NCI-H2107 treated with DMSO at 0.1 percent for 48 hours (cell line): ENCODE data around the gene PTPRG.

ENCODE experiments used
- DNase-seq: peaks from one replicate; lab custom pipeline; 2025; ENCODE audit not compliant: unreplicated experiment; lab: John Stamatoyannopoulos, UW

The PTPRG gene

DNA sequence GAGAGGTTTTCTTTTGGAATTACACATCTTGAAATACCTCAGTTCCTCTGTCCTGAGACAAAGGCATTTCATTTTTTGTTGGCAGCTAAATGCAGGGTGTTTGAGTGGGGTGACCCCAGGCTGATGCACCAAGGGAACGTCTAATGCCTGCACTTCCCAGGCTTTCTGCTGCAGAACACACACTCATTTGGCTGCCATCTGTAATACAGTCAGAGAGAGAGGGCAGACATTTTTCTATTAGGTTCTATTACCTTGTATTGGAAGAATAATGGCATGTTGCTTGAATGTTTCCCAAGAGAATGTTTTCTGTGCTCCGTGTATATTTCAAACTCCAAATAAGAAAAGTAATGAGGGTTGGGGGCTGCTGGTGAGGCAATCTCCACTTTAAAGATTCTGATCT, 87.1 kb downstream of the PTPRG start:
- DNase-seq: no peak

DNA sequence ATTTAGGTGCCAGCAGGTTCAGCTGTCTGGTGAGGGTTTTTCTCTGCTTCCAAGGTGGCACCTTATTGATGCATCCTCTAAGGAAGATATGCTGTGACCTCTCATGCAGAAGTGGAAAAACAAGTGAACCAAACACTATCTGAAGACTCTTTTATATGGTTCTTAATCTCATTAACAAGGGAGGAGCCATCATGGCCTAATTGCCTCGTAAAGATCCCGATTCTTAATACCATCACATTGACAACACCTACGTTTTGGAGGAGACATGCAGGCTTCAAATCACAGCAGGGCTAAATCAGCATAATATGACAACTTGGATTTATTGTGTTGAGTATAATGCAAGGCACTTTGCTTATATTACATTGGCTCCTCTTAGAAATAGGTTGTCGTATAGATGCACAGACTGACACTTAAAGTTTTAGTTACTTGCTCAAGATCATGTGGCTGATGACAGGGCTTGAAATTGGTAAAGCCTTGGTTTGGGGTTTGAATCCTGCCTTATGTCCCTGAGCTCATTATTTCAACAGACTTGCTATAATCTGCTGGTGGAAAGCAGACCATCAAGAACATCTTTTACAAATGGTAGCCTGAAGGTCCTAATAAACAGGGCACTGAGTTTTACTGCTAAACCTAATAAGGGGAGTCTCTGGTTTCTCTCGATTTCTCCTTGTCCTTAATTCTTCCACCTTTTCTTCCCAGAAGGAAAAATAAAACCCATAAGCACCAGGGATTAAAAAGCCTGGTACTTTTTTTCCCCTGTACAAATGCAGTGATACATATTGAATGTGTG, 88.2 kb downstream of the PTPRG start:
- no peak for DNase-seq

DNA sequence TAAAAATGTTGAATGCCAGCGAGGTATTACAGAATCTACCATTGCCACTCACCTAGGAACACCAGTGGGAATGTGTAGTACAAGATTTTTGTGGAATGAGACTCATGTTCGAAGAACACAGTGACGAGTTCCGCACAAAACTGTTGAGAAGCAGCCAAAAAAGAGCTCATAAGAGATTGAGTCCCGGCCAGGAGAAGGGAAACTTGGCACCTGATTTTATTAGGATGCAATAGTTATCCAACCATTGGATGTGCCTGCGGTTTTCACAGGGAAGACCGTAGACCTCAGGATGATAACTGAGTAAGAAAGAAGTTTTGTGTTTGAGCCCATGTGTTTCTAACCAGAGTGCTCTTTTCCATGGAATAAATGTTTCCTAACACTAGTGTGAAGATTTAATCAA, 88.9 kb downstream of the PTPRG start:
- no peak for DNase-seq

DNA sequence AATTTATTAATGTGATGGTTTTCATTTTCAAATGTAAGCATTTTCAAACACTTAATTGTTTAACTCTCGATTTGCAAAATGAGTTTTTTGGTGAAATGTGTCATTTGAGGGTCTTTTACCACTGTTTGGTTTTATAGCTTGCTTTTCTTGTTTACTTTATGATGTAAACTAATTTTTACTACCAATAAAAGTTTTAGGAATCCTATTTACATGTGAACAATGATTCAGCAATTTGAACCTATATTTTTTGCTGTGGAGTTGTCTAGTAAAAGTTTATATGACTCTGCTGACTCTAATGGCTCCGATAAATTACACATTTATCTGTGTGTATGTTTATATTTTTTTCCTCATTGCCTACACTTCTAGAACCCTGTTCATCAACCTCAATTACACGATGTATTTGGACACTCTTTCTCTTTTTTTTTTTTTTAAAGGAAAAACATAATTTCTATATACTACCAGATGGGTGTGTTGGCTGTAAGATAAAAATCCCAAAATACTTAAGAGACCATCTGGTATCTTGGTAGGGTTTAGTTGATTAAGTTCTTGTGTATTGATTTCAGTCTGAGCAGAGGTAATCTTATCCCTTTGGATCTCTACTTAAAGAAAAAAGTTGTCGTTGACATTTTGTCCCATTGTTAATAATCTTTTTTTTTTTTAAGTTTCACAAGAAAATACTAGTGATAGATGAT, 89.5 kb downstream of the PTPRG start:
- DNase-seq: no peak

DNA sequence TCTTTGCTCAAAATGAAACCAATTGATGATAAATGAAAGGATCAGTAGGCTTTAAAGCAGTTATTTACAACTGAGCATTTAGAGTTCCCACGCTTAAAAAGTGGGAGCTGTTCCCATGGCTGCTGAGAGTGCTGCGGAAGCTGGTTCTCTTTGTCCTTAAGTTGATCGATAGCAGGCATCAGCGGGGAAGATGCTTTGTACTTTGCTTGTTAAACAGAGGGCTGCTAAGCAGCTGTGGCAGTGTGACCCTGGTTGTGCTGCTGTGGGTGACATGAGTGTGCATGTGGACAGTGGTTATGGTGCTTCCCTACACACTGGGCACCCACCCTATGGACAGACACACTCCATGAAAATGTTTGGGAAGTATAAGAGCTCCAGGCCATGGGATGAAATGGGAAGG, 96.3 kb downstream of the PTPRG start:
- DNase-seq: no peak

DNA sequence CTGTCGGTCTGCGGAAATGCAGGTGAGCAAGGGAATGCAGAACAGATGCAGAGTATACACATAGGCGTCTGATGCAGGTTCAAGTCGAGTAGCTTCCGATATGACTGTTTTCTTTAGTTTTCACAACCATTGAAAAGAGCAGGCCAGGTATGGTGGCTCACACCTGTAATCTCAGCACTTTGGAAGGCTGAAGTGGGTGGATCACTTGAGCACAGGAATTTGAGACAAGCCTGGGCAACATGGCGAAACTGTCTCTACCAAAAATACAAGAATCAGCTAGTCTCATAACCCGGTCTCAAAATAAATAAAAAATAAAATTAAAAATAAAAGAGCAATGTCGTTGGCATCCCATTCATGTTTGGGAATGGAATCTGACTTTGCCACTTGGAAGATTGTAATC, 101.5 kb downstream of the PTPRG start:
- DNase-seq: no peak

DNA sequence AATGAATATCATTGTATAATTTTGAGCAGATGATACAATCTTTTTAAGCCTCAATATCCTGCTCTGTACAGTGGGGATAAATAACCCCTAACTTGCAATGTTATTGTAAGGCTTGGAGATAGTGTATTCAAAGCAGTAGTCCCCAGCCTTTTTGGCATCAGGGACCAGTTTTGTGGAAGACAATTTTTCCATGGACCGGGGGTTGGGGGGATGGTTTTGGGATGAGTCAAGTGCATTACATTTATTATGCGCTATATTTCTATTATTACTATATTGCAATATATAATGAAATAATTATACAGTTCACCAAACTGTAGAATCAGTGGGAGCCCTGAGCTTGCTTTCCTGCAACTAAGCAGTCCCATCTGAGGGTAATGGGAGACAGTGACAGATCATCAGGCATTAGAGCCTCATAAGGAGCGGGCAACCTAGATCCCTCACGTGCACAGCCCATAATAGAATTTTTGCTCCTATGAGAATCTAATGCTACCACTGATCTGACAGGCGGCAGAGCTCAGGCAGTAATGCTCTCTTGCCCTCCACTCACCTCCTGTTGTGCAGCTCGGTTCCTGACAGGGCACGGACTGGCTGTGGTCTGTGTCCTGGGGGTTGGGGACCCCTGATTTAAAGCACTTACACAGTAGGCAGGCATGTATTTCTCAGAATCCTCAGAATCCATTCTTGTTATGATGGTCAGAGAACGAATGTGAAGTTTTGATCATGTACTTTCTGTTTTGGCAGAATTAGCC, 102.2 kb downstream of the PTPRG start:
- DNase-seq: no peak

DNA sequence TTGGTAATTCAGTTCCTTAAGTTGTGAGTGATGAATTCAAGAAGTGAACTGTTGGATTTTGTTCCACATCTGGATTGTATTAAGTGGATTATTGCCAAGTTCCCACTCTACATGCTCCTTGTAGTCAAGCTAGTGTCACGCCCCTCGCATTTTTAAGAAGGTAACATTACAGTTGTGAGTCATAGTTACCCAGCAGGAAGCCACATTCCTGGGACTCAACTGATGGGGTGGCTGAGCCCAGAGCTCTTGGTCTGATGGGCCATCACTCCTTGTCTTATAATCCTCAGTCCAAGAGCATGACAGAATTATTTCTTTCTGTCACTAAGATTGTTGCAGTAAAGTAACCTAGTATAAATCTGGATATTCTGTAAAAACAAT, 102.7 kb downstream of the PTPRG start:
- no peak for DNase-seq

DNA sequence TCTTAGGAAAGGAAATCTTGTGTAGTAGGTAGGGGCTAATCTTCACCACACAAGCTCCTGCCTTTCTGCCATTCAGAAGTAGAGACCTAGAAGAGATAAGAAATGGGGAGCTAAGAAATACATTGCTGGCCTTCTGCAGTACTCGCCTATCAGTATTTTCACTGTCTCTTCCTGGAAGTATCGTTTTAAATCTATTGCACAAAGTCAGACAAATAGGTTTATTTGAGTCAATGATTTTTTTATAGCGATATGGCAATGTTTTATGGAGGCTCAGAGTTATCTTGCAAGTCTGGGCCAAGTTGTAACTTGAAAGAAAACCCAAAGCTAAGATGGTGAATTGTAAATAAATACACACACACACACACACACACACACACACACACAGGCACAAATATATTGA, 103.8 kb downstream of the PTPRG start:
- no peak for DNase-seq

DNA sequence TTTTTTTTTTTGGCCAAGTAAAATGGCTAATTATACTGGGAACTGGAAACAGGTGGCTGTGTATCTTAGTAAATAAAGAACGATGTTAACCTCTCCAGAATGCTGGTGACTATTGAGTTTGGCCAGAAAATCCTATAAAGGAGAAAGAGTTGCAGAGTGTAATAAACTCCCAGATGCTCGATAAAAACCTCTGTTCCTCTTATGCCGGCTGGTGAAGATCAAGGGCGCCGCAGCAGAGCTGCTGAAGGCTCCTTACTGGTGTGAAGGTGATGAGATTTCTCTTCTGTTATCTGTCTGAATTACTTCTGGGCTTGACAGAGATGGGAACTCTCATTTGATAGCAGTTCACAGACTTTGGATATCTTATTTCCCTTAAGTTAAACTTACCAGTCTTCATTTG, 104.6 kb downstream of the PTPRG start:
- no peak for DNase-seq

DNA sequence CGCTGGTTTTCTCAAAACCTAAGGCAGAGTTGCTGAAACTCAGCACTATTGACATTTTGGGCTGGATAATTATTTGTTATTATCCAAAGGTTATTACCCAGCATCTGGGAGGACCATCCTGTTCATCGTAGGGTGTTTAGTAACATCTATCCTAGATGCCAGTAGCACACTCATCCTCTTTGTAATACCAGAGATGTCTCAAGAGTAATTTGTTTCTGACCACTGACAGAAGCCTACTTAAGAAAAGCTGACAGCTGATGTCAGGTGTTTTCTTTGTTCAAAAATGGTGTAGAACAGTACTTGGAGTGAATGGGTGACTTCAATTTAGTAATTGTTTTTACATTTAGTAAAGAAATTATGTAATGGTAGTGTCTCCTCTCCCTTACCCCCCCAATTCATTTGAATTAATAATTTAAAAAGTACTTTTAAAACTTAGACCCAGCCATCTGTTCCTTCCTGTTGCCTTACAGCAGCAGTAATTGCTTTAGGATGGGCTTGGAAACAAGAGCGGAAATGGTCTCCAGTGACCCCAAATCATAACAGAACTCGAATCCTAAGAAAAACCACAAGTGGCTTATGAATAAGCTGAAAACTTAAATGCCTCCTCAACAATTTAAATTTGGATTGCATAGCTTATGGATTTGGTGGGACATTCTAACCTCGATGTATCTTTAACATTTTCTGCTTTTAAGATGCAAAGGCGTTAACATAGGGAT, 105.4 kb downstream of the PTPRG start:
- no peak for DNase-seq

DNA sequence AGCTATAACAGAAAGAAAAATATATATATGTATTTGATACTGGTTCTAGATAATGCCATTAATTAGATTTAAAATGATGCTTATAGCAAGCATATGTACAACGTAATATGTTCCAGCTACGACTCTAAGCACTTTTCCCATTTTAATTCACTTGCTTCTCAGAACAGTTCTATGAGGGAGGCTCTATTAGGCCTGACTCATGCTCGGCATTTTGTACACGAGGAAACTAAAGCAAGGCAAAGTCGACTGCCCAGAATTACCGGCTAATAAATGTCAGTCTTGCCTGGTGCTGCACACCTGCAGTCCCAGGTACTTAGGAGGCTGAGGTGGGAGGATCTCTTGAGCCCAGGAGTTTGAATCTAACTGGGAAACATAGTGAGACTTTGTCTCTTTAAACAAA, 106.0 kb downstream of the PTPRG start:
- DNase-seq: no peak

DNA sequence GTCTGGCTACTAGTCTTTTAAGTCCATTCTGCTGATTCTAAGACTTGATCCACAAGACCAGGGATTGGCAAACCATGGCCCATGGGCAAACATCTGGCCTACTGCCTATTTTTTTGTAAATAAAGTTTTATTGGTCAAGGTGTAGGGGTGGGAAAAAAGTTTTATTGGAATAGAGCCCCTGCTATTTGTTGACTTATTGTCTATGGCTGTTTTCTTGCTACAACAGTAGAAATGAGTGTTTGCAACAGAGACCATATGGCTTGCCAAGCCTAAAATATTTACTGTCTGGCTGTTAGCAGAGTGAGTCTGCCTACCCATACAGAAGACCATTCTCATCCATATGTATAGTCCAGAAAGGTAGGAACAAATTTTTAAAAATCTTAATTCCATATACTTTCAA, 106.4 kb downstream of the PTPRG start:
- DNase-seq: no peak

DNA sequence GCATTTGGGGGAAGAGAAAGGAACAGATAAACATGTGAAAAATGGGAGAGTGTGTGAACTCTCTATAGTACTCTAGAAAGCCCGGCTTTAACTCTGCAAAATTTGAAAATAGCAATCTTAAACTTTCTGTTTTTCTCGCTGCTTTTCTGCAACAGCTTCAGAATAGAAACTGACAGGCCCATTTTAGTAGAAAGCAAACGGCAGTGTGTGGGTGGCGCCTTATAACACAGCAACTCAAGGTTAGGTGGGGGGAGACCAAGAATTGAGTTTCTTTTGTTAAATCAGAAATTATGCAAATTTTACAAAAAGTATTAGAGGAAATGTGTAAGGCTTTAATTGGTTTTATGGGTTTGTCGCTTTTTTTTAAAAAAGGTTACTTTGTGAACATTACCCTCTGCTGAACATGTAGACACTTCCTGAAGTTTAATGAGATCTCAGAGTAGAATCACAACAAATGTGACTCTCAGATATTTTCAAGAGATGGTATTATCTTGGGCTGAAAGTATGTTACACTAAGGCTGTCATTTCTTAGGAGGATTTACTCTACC, 107.0 kb downstream of the PTPRG start:
- no peak for DNase-seq

DNA sequence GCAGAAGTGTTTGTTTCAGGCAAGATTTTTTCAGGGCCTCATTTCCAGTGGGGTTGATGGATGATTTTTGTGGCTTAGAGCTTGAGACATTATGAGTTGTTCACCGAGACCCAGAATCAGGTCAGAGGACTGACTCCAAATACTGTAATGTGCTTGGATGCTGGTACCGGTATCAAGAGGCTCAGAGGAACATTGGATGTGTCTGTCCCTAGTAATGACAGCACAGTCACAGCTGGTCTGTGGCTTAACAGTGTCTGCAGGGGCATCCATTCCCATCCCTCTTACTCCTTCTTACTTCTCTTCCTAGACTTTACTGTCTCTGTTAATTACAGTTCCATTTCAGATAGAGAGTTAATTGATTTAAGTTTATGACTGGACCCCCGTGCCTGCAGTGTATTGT, 107.8 kb downstream of the PTPRG start:
- DNase-seq: no peak

DNA sequence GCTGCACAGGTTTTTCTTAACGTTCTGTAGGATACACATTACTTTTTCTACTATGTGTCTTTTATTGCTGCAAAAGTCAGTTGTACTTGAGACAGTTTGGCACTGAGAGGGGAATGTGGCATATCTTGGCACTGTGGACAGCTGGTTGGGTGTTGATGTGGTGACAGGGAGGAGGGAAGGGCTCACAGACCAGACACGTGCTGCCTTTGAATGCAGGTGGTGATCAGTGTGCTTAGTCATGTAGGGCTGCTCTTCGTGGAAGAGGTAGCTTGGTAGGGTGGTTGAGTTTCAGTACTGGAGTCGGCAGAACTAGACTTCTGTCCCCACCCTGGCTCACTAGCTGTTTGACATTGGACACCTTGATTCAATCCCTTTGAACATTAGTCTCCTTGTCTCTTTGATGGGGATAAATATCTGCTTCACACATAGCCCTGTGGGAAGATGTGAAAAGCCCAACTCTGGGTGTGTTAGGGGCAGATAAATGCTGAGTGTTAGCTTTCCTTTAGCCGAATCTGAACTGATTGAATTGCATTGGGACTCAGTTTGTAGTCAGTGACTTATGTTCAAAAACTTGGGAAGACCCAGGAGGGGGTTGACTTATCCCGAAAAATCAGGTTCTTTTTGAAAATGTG, 108.4 kb downstream of the PTPRG start:
- DNase-seq: peak; percentile 27

DNA sequence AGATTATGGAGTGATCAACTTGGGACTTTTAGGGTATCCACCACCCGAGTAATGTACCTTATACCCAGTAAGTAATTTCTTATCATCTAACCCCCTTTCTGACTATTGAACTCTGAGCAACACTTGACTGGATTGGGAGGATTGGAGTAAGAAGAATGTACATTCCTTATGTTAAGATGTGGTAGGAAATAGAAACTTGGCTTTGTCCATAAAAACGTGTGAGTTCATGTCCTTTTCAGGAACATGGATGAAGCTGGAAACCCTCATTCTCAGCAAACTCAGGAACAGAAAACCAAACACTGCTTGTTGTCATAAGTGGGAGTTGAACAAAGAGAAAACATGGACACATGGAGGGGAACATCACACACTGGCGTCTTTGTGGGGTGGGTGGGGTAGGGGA, 112.3 kb downstream of the PTPRG start:
- no peak for DNase-seq

DNA sequence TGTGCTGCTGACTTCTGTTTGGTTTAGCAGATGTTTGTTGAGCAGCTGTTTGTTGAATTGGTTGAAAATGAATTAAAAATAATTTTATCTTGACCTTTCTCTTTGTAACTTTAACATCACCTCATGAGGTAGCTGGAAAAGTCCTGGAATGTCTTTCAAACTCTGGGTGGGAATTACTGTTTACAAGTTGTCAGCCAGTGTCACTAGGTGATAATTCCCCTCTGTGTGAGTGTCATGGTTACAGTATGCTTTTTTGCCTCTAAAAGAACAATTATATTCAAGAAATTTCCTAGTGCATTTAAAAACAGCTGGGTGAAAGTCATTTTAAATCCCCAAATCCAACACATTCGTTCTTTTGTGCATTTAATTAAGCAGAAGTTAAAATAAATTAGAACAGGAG, 113.2 kb downstream of the PTPRG start:
- no peak for DNase-seq

DNA sequence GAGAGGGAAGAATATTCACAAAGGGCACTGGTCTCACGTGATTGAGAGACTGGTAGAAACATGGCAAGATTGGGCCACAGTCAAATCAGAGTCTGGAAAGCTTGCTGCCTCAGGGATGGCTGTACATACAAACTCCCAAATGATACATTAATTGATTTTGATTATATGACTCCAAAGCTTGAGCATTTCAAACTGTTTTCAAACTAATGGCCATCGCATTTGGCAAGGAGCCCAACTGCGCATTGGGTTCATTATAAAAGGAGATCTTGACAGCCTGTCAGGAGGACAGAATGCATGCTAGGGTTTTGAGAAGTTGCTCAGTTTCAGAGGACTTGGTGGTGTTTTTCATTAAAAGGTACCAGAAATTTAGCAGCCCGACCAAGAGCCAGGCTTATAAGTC, 117.7 kb downstream of the PTPRG start:
- no peak for DNase-seq

DNA sequence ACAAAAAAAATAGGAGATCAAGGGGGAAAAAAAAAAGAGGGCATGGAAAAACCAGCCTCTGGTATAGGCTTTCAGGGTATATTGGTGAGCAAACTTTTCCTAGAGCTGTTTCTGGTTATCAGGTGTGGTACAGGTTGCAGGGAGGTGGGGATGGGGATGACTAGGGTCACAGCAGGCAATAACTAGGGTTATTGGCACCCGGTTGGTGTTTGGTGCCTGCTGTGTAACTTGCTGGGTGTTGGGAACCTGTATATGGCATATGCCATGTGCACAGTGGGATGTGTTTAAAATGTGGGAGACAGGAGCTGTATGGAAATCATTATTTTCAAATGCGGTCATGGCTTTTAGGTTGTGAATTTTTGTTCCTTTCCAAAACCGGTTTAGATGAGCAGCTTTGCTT, 119.2 kb downstream of the PTPRG start:
- DNase-seq: no peak

DNA sequence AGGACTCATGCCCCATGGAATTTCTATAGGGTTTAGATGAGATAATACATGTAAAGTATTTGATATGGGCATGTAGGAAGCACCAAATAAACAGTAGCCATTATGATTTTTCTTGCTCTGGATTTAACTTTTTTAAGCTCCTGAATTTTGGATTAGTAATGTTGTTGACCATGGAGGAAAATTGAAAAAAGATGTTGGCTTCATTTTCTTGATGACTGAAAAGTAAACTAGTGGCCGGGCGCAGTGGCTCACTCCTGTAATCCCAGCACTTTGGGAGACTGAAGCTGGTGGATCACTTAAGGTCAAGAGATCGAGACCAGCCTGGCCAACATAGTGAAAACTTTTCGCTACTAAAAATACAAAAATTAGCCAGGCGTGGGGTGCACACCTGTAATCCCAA, 120.3 kb downstream of the PTPRG start:
- DNase-seq: no peak
